Cerebellar nuclear complex (tissue), 1 donor: ENCODE measurements around the gene RNF7.
"Not testable (repeated sequence)": the region's sequence is repeated elsewhere in the genome, so short reads cannot be mapped to it uniquely, and the experiment has no call there.

Experiments
- DNase-seq, 2 experiments: peaks; one replicate each; lab custom pipeline; 2025; lab: John Stamatoyannopoulos, UW

RNF7 gene

DNA sequence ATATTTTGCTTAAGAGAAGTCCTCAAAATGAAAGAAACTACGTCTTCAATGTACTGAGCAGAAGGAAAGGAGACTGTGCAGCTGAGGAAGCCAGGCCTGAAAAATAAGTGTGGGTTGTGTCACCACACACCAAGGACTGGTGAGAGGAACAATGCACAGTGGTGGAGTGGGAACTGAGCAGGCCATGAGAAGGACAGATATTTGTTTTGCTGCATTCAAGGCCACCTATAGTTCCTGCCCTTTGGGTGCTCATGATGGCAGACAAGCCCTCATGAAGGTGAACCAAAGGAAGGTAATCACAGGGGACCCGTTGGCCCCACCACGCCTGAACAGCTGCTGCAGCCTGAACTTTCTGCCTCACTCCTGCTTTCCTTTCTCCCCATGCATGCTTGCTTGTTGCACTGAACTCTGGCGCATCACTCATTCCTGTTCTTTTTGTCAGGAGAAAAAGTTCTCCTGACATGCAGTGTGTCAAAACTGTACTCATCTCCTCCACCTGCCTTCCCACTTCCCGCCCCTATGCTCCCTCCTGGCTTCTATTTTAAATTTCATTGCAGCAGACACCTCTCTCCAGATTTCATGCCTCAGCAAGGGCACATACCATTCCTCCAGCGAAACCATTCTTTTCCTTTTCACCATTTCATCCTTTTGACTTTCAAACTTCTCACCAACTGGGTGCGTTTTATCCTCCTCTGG, 2.2 kb upstream of the RNF7 start:
- no peak for DNase-seq

DNA sequence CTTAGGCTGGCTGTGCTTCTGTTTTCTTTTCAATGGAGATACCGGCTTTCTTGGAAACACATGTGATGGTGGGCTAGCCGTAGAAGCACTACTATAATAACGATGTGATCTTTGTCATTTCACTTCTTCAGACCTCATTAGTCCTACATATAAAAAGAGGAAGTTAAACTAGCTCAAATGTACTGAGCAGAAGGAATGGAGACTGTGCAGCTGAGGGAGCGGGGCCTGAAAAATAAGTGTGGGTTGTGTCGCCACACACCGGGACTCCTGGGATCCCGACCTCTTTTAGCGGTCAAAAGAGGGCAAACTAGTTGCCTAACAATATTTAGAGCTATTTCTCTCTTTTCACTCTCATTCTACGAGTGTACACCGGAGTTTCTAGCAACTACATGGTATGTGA, 1.0 kb upstream of the RNF7 start:
- no peak for DNase-seq

DNA sequence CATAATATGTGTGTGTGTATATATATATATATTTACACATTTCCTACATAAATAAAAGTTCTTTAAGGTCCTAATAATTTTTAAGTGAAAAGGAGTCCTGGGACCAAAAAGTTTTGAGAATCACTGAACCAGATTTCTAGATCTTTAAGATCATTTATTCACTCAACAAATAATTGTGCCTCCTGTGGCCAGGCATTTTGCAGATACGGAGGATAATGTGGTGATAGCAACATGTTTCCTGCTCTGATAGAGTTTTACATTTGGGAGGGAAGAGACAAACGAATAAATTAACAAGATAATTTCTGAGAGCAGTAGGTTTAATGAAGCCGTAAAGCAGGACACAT, 448 bp upstream of the RNF7 start:
- DNase-seq = no peak

DNA sequence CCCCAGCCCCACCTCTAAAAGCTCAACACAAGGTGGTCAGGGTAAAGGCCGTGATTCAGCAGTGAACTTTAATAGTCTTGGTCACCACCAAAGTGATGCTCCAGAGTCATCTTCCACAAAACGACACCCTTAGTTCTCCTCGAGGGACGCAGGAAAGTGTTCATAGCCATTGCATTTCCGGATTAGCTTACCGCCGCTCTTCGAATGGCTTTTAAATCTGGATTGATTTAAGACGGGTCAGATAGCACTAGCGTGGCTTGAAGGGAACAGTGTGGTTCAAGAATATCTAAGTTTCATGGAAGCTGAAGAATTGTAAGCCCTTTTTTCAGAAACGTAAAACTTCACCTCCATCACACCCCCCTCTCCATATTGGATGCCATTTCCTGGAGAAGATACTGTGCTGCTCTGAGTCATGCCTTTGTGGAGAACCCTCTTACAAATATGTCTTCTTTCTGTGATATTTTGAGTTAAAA, 829 bp downstream of the RNF7 start:
- DNase-seq = no peak

DNA sequence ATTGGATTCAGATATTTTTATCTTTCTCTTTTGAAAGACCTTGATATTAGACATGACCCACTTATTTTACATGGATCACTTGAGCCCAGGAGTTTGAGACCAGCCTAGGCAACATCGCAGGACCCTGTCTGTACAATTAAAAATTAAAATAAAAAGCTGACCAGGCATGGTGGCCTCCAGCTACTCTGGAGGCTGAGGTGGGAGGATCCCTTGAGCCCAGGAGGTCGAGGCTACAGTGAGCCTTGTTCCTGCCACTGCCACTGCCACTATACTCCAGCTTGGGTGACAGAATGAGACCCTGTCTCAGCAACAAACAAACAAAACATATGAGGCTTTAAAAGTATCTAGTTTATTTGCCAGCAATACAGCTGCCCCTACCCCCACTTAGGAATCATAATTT, 1.6 kb downstream of the RNF7 start:
- no peak for DNase-seq

DNA sequence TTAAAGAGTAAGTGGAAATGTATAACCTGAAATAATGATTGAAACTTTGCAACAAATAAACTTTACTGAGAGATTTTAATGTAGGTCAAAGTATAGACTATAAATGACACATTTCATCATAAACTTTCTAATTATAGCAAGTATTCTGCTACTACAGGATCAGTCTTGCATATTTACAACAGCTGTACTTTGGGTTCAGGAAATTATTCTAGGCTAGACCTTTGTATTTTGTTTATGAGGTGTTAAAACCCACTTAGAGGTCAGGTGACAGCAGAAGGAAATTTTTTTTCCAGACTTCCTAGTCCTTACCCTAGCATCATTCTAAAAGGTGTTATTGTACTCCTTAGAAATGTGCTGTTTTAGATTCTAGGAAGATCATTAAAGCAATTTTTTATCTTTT, 2.3 kb downstream of the RNF7 start:
- DNase-seq = no peak

DNA sequence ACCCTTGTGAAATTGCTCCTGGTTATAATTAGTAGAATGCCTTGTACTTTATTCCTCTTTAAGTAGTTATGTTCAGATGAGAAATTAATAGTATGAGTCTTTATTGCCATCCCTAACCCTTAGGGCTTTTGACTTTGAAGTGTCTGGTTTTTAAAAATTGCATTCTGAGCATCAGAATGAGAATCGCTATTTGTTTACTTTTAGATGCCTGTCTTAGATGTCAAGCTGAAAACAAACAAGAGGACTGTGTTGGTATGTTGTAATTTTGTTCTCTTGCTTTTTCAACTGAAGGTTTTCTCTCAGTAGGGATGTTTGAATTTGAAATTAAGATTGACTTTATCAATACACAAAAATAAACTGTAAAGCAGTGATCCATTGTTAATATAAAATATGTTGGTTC, 5.2 kb downstream of the RNF7 start:
- DNase-seq = no peak

DNA sequence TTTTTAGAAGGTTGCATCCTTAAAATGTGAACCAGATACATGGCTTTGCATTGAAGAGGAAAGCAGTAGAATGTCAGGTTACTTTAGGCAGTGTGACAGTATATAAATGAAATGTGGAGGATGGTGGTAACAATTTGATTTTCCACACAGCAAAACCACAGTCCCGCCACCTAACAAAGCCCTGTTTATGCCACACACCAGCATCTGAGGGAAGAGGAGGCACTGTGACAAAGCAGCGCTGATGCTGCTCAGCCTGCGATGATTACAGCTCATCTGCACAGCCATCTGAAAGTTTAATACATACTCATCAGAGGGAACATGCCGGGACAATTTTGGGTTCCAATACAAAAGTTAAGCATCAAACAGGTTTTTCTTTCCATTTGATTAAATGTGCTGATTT, 8.9 kb downstream of the RNF7 start:
- no peak for DNase-seq

DNA sequence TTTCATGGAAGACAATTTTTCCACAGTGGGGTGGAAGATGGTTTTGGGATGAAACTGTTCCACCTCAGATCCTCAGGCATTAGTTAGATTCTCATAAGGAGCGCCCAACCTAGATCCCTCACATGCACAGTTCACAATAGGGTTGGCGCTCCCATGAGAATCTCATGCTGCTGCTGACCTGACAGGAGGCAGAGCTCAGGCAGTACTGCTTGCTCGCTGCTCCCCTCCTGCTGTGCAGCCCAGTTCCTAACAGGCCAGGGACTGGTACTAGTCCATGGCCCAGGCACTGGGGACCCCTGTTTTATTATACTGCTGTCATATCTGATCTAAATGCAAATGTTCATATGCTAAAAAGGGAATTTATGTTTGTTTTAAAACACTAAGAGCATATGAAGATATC, 15.3 kb downstream of the RNF7 start:
- no peak for DNase-seq

DNA sequence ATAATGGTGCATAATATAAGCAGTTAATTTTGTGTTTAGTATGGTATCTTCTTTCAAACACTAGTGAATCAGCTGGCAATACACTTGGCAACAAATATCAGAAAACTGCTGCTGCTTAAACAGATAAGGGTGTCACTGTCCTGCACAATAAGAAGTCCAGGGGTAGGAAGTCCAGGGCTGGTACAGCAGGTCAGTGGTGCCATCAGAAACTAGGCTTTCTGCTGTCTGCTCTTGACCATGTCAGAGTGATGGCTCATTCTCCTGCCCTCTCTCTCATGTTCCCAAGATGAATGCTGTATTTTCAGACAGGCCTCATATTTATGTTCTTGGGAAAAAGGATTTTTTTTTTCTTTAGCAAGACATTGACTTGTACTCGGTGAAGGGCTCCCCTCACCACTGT, 15.9 kb downstream of the RNF7 start:
- DNase-seq = no peak

DNA sequence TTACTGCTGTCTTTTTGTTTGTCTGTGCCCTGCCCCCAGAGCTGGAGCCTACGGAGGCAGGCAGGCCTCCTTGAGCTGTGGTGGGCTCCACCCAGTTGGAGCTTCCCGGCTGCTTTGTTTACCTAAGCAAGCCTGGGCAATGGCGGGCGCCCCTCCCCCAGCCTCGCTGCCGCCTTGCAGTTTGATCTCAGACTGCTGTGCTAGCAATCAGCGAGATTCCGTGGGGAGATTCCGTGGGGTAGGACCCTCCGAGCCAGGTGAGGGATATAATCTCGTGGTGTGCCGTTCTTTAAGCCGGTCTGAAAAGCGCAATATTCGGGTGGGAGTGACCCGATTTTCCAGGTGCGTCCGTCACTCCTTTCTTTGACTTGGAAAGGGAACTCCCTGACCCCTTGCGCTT, 24.5 kb downstream of the RNF7 start:
- not testable (repeated sequence) for DNase-seq

DNA sequence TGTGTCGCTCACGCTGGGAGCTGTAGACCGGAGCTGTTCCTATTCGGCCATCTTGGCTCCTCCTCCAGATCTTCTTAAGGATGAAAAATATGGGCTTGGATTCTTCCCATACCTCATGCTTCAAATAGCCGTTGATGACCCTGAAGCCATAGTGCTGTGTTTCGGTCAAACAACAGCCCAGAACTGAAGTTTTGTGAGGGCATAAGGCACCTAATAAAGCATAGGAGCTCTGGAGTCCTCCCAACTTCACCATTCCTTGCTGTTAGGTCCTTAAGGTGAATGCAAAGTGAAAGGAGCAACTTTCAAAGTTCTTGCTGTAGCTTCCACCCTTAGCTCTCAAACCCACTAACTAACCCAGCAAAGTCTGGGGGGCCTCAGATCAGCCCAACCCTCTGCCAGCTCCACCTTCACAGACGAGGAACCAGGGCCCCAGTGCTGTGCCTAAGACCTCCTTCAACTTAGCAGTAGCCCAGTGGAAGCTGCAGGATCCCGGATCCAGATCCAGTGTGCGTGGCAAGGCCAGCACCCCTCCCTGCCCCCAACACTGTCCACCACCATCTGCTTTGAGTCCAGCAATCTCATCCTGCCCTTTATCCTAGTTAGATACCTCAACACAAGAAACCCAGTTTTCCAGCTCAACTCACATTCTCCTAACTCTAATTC, 25.1 kb downstream of the RNF7 start, which contains the start of gene GRK7:
Gene GRK7 (plus strand): TSS at position 321 of the 663 bp plus-strand sequence. CDS start 14,877 bp downstream, outside the sequence.
- no peak for DNase-seq

DNA sequence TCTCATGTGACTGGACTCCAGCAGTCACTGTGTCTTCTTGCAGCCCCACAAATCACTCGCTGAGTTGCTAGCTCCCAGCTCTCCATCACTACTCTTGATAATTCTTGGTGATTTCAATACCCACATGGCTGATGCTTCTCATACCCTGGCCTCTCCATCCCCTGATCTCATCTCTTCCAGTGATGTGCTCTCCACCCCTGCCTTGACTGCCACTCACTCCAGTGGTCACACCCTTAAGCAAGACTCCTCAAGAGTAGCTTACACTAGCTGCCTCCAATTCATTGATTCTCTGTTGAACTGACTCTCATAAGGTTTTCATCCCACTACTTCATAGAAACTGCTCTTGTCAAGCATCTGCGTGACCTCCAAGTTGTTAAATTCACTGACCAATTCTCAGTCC, 25.9 kb downstream of the RNF7 start:
- DNase-seq = no peak

DNA sequence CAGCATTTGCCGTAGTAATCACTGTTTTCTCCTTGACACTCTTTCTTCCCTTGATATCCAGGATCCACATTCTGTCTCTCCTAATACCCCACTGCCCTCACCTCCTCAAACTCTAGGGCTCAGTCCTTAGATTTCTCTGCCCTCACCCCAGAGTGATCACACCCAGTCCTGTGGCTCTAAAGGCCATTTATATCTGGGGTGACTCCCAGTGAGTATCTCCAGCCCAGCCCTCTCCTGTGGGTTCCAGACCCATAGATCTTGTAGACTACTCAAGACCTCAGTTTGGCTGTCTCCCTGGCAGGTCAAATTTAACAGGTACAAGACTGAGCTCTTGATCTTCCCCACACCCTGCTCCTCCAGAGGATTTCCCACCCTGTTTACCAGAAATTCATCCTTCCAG, 26.4 kb downstream of the RNF7 start:
- no peak for DNase-seq

DNA sequence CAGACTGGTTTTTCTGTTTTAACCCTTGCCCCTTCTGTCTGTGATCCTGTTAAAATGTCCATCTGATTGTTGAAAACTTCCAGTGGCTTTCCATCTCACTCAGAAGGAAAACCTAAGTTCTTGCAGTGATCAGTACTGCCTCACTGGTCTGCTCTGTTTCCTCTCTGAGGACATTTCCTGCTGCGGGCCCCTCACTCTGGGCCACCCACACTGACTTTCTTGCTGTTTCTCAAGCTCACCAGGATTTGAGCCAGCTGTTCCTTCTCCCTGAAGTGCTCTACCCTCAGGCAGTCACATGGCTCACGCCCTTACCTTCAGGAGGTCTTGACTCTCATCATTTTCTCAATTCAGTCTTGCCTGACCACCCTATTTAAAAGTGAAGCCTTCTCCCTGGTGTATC, 26.9 kb downstream of the RNF7 start:
- no peak for DNase-seq

DNA sequence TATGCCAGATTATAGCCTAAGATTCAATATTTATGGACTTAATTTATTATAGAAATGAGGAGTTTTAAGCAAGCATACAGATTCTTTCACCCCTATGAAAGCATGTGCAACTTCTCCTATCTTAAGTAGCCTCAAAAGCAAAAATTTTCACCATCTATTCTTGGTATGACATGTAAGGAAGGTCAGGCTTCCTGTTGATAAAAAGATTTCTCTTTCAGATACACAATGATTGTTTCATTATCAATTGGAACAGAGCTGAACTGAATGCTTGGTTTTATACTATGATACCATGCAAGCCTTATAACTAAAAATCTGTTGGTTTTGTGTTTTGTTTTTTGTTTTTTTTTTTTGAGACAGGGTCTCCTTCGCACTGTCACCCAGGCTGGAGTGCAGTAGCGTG, 29.0 kb downstream of the RNF7 start:
- DNase-seq = no peak

DNA sequence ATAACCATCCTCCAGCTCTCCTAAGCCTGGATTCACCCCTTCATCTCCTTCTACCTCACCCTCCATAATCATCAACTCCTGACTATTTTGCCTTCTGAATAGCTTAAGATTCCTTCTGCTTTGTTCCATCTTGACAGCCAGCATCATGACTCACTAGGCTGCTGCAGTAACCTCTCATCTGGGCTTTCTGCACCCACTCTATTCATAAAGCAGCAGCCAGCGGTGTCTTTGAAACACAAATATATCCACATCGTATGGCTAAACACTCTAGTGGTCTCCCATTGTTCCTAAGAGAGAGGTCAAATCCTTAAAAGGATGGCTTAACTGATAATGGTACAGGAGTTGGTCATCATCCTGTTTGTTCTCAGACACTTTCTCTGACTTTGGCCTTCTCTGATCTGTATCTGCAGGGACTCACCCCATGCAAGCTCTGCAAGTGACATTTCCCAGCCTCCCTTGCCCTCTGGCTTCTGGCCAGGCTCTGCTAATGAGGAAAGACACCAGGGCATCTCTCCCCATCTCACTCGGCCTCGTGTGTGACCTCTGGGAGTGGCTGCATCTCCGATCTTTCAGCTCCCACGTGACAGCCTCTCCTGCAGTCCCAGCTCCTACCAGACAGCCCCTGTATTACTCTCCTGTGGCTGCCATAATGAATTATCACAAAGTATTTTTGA, 31.3 kb downstream of the RNF7 start:
- DNase-seq = no peak

DNA sequence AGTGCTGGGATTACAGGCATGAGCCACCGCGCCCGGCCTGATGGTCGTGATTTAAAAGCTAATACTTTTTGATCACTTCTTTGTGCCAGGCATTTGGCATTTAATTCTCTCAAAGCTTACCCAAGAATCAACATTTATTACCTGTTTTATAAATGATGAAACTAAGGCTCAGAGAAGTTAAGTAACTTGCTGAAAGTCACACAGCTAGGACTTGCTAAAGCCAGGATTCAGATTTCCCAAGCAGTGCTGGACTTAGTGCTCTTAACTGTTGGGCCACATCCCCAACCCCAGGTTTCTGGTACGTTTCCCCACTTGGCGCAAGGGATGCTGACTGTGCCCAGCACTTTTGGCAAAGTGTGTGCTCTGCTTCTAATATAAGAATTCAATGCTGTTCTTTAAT, 35.6 kb downstream of the RNF7 start:
- DNase-seq = no peak

DNA sequence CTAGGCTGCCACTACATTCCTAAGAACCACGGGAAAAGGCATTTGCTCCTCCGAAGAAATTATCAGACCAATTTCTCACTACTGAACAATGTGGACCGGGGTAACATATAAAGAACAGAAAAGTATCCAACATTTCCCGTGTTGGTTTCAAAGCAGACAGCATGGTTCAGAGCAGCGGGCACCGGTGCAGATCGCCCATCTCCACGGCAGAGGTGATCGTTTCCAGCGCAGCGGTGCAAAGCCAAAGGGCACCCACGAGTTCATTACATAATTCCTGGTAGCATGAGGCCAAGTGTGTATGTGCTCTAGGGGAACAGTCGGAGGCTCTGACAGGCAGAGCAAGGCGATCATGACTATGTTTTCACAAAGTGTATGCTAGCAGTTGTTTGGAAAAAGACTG, 38.3 kb downstream of the RNF7 start:
- DNase-seq = no peak

DNA sequence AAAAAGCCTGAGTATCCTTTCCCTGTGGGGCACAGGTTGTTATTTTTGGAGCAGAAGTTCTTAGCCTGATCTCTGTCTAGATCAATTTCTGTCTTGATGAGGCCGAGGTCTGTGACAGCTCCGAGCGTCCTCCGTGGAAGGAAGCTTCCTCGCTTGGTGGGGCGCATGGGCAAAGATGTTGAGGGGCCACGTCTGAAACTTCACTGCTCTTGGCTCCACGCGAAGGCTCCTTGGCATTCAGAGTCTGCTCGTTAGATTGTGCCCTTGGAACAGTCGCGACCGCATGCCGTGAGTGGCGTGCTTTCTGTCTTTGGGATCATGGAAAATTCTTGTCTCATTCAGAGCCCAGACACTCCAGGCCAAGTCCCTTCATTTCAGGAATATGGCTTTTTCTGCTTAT, 38.8 kb downstream of the RNF7 start:
- no peak for DNase-seq

DNA sequence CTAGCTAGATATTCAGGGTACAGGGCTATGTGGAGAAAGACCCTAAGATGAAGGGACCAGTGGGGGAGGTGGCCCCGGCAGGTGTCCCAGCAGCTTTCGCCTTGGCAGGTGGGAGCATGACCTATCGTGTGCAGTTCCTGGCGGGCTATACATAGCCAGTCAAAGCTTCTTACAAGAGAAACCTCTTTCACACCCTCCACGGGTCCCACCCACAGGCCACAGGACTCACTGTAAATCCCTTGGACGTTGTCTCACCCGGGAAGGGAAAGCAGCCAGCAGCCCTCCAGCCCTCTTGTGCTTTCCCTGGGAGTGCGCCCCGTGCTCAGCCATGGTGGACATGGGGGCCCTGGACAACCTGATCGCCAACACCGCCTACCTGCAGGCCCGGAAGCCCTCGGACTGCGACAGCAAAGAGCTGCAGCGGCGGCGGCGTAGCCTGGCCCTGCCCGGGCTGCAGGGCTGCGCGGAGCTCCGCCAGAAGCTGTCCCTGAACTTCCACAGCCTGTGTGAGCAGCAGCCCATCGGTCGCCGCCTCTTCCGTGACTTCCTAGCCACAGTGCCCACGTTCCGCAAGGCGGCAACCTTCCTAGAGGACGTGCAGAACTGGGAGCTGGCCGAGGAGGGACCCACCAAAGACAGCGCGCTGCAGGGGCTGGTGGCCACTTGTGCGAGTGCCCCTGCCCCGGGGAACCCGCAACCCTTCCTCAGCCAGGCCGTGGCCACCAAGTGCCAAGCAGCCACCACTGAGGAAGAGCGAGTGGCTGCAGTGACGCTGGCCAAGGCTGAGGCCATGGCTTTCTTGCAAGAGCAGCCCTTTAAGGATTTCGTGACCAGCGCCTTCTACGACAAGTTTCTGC, 40.1 kb downstream of the RNF7 start:
- DNase-seq = no peak

DNA sequence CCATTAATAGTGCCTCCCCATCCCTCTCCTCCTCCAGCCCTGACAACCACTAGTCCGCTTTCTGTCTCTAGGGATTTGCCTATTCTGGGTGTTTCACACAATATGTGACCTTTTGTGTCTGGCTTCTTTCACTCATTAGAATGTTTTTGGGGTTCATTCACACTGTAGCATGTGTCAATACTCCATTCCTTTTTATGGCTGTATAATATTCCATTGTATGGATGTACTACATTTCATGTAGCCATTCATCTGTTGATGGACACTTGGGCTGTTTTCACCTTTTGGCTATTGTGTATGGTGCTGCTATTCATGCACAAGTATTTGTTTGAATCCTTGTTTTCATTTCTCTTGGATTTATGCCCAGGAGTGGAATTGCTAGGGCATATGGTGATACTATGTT, 41.6 kb downstream of the RNF7 start:
- no peak for DNase-seq
